ENCODE data around the gene PSMD4.

GRCh38 chr1:151289080-151289935 lies 34.8 kb downstream of the PSMD4 start:
- TF ChIP-seq ARNTL (CRISPR knock-in tag; IDR thresholded peaks at IDR 0.05; ENCODE audit: borderline replicate concordance, low read depth) (no peak), TSHZ2 (CRISPR knock-in tag; IDR thresholded peaks at IDR 0.05) (no peak), TCF4 (CRISPR knock-in tag; IDR thresholded peaks at IDR 0.05; ENCODE audit: borderline replicate concordance) (no peak), OSR1 (CRISPR knock-in tag; IDR thresholded peaks at IDR 0.05) (no peak), ISL1 (CRISPR knock-in tag; IDR thresholded peaks at IDR 0.05) (no peak), SNAI2 (CRISPR knock-in tag; IDR thresholded peaks at IDR 0.05) (no peak), GLIS3 (CRISPR knock-in tag; IDR thresholded peaks at IDR 0.05) (no peak), ZFP30 (CRISPR knock-in tag; IDR thresholded peaks at IDR 0.05) (no peak), ZC3H10 (CRISPR knock-in tag; IDR thresholded peaks at IDR 0.05) (no peak), TOX (CRISPR knock-in tag; IDR thresholded peaks at IDR 0.05; ENCODE audit: borderline replicate concordance) (no peak), RARB (CRISPR knock-in tag; IDR thresholded peaks at IDR 0.05) (no peak), ZNF70 (CRISPR knock-in tag; IDR thresholded peaks at IDR 0.05) (no peak)
- TF ChIP-seq, protein P1, sequence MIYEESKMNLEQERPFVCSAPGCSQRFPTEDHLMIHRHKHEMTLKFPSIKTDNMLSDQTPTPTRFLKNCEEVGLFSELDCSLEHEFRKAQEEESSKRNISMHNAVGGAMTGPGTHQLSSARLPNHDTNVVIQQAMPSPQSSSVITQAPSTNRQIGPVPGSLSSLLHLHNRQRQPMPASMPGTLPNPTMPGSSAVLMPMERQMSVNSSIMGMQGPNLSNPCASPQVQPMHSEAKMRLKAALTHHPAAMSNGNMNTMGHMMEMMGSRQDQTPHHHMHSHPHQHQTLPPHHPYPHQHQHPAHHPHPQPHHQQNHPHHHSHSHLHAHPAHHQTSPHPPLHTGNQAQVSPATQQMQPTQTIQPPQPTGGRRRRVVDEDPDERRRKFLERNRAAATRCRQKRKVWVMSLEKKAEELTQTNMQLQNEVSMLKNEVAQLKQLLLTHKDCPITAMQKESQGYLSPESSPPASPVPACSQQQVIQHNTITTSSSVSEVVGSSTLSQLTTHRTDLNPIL (CRISPR knock-in tag; IDR thresholded peaks at IDR 0.05; ENCODE audit: low read depth) = no peak
- TF ChIP-seq, protein P2, sequence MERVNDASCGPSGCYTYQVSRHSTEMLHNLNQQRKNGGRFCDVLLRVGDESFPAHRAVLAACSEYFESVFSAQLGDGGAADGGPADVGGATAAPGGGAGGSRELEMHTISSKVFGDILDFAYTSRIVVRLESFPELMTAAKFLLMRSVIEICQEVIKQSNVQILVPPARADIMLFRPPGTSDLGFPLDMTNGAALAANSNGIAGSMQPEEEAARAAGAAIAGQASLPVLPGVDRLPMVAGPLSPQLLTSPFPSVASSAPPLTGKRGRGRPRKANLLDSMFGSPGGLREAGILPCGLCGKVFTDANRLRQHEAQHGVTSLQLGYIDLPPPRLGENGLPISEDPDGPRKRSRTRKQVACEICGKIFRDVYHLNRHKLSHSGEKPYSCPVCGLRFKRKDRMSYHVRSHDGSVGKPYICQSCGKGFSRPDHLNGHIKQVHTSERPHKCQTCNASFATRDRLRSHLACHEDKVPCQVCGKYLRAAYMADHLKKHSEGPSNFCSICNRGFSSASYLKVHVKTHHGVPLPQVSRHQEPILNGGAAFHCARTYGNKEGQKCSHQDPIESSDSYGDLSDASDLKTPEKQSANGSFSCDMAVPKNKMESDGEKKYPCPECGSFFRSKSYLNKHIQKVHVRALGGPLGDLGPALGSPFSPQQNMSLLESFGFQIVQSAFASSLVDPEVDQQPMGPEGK (CRISPR knock-in tag; IDR thresholded peaks at IDR 0.05; ENCODE audit: borderline replicate concordance) = no peak

Data from SK-N-SH treated with all-trans-retinoic acid at 6 μM for 48 hours (cell line).